Endothelial cell of umbilical vein (primary cell): ENCODE results near the gene ZNF341.

Source experiments
- FOS ChIP-seq: IDR thresholded peaks from 2 replicates; pipeline ENCODE4 v1.6.1; 2011; ENCODE audit warnings: mild to moderate bottlenecking, low read length, moderate library complexity, borderline replicate concordance; ENCODE audit not compliant: insufficient read depth
- JUN ChIP-seq: IDR thresholded peaks from 2 replicates; pipeline ENCODE4 v1.6.1; 2011; ENCODE audit warnings: borderline replicate concordance, low read depth; ENCODE audit not compliant: insufficient read length, insufficient read depth
- POLR2A ChIP-seq: IDR thresholded peaks from 2 replicates; pipeline ENCODE4 v1.6.1; 2012; ENCODE audit warnings: low read depth, mild to moderate bottlenecking, control low read depth, low read length
- TF ChIP-seq, protein P1 (sequence below), 2 donors: IDR thresholded peaks; 1 replicate in 1 of 2; 2 replicates in 1 of 2; pipeline ENCODE4 v1.5.1; 2011; ENCODE audit warnings: low read length in 2 of 2, mild to moderate bottlenecking in 2 of 2, moderate library complexity in 2 of 2, control low read depth in 1 of 2, inconsistent platforms in 1 of 2, low read depth in 1 of 2; ENCODE audit not compliant: insufficient read depth in 1 of 2; ENCODE audit errors: extremely low read depth in 1 of 2

DNA sequence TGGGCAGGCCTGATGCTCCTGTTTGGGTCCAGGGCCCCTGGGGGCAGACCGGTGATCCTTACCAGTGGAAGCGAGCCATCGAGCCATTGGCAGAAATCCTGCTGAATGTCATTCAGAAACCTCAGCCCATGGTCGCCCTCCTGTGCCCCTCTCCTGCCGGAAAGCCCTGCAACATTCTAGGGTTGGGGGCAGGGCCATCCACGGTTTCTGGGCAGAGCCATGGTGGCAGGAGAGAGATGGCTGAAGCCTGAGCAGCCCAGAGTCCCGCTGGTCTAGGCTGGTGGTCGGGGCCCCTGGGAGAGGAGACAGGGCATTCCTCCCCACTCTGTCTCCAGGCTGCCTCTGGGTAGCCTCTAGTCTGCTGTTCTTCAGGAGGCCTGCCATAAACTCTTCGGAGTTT, 59.7 kb downstream of the ZNF341 start:
- TF ChIP-seq, protein P1, sequence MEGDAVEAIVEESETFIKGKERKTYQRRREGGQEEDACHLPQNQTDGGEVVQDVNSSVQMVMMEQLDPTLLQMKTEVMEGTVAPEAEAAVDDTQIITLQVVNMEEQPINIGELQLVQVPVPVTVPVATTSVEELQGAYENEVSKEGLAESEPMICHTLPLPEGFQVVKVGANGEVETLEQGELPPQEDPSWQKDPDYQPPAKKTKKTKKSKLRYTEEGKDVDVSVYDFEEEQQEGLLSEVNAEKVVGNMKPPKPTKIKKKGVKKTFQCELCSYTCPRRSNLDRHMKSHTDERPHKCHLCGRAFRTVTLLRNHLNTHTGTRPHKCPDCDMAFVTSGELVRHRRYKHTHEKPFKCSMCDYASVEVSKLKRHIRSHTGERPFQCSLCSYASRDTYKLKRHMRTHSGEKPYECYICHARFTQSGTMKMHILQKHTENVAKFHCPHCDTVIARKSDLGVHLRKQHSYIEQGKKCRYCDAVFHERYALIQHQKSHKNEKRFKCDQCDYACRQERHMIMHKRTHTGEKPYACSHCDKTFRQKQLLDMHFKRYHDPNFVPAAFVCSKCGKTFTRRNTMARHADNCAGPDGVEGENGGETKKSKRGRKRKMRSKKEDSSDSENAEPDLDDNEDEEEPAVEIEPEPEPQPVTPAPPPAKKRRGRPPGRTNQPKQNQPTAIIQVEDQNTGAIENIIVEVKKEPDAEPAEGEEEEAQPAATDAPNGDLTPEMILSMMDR (IDR thresholded peaks at IDR 0.05; ENCODE audit: extremely low read depth in 1 of 2, insufficient read depth in 1 of 2, low read depth in 1 of 2, low read length in 2 of 2) = no peak
- TF ChIP-seq POLR2A (no peak), FOS (no peak), JUN (no peak)
